Testis (tissue), 3 donors: ENCODE data around the gene NAP1L4. TPM values are rescaled to one million over a fixed set of nuclear protein-coding genes. Genes with fewer than 3 reads are reported as not detected.
"Not testable (repeated sequence)": the region's sequence is repeated elsewhere in the genome, so short reads cannot be mapped to it uniquely, and the experiment has no call there.

Experiments used
- DNase-seq: peaks from one replicate; pipeline ENCODE4 v3.0.0-alpha.2; 2019
- H3K27ac ChIP-seq, 2 donors: fragments of 200-600 bp; sonication (generic); one replicate each; pipeline ENCODE4 v1.5.1; 2019
- H3K27me3 ChIP-seq: fragments of 200-600 bp; sonication (generic); one replicate; pipeline ENCODE4 v1.5.1; 2019
- H3K36me3 ChIP-seq: fragments of 200-600 bp; sonication (generic); one replicate; pipeline ENCODE4 v1.5.1; 2017; ENCODE audit warnings: low read depth; ENCODE audit errors: missing control alignments
- H3K4me1 ChIP-seq: fragments of 200-600 bp; sonication (generic); one replicate; pipeline ENCODE4 v1.5.1; 2019
- H3K4me3 ChIP-seq, 2 donors: fragments of 200-600 bp; sonication (generic); one replicate each; pipeline ENCODE4 v1.5.1; 2017 to 2019
- H3K9me3 ChIP-seq: fragments of 200-600 bp; sonication (generic); one replicate; pipeline ENCODE4 v1.5.1; 2017
- POLR2A ChIP-seq: fragments of 450-650 bp; IDR thresholded peaks from one replicate; pipeline ENCODE4 v1.6.1; 2017; ENCODE audit warnings: antibody characterized with exemption, mild to moderate bottlenecking, moderate library complexity
- WGBS, 2 donors: methylation state at CpG; one replicate each; pipeline ENCODE4 v1.1.5; 2018; 5-methylcytosine and 5-hydroxymethylcytosine counted together
- intact Hi-C: fragments of 100-400 bp; cut with DNase I; formaldehyde crosslinking; loops from one replicate; pipeline ENCODE4 v1.15.1; 2023; ENCODE audit warnings: low total_unique reads
- polyA plus RNA-seq: library from polyadenylated mRNA; stranded (reverse); fragments of 350-450 nt; fragmentation: Illumina TruSeq; extraction: RNeasy Lipid Tissue Mini Kit (QIAGEN cat#74804); gene quantifications from one replicate; pipeline ENCODE4 v1.2.3, GENCODE V29; 2014; ENCODE audit warnings: low read depth, low replicate concordance; ENCODE audit not compliant: insufficient read depth
- total RNA-seq, 2 donors: library from RNA; depleted of rRNA; stranded (reverse); fragments of >200 nt; gene quantifications; one replicate each; pipeline ENCODE4 v1.2.3, GENCODE V29; 2016
- TF ChIP-seq, protein P1 (sequence below), 3 experiments: fragments of 450-650 bp in 2 of 3; fragments of 200-600 bp in 1 of 3; sonication (generic) in 1 of 3; IDR thresholded peaks; one replicate each; pipeline ENCODE4 v1.5.1; 2016 to 2019; ENCODE audit warnings: antibody characterized with exemption in 3 of 3, mild to moderate bottlenecking in 2 of 3, moderate library complexity in 1 of 3

Gene NAP1L4
- total and polyA plus RNA-seq, 3 donors from 2014 or later, result 165 to 208 (median 206) TPM

DNA sequence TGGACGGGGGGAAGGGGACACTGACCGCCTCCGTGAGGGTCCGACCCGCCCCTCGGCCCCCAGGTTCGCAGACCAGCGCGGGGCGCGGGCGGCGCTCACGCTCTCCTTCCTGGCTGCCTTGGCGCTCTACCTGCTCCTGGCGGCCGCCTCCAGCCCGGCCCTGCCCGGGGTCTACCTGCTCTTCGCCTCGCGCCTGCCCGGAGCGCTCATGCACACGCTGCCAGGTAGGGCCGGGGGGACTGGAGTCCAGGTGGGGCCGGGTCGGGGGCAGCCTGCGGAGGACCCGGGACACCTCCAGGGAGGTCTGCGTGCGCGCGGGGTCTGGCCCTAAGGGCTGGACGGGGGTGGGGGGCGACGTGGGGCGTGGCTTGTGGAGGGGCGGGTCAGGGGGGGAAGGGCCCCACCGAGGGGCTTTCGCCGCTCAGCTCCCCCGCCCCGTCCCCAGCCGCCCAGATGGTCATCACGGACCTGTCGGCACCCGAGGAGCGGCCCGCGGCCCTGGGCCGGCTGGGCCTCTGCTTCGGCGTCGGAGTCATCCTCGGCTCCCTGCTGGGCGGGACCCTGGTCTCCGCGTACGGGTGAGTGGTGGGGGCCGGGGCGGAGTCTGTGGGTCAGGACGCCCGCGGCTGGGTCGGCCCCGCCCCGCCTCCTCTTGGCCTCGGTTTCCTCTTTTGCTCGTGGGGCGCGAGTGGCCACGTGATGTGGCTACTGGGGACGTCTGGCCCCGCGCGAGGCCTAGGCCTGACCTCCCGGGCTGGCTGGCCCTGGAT lies 82.8 kb downstream of the NAP1L4 start:
- Histone ChIP-seq H3K36me3 (no peaks in the 10 kb centered on the region), H3K4me1 (no peaks in the 10 kb centered on the region), H3K27me3 (no peaks in the 10 kb centered on the region), H3K27ac (no peak overlapping the region), H3K9me3 (no peaks in the 10 kb centered on the region), H3K4me3 (peak overlapping the region; percentile 31 to 34)
- intact Hi-C loops, result no loop called here
- 23% methylated on average over 67 of the region's 78 CpGs; no CpG with 5 or more reads in 1 of the 2 donors for whole genome bisulfite sequencing, 2 donors
- TF ChIP-seq, protein P1, sequence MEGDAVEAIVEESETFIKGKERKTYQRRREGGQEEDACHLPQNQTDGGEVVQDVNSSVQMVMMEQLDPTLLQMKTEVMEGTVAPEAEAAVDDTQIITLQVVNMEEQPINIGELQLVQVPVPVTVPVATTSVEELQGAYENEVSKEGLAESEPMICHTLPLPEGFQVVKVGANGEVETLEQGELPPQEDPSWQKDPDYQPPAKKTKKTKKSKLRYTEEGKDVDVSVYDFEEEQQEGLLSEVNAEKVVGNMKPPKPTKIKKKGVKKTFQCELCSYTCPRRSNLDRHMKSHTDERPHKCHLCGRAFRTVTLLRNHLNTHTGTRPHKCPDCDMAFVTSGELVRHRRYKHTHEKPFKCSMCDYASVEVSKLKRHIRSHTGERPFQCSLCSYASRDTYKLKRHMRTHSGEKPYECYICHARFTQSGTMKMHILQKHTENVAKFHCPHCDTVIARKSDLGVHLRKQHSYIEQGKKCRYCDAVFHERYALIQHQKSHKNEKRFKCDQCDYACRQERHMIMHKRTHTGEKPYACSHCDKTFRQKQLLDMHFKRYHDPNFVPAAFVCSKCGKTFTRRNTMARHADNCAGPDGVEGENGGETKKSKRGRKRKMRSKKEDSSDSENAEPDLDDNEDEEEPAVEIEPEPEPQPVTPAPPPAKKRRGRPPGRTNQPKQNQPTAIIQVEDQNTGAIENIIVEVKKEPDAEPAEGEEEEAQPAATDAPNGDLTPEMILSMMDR (IDR thresholded peaks at IDR 0.05), result no peak
- TF ChIP-seq POLR2A, result no peak
- DNase-seq, result no peak

DNA sequence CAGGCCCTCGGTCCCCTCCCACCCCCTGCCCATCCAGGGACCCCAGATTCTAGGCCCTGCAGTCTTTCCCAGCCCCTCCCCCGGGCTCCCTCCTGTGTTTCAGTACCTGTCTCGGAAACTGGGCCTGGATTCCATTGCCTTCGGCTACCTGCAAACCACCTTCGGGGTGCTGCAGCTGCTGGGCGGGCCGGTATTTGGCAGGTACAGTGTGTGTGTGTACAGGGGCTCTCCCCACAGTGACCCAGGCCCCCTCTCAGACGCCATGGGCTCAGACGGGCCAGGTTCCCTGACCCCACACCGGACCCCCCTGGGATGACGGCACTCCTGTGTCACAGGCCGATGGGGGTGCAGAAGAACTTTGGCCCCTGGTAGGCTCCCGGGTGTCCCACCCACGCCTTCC lies 84.0 kb downstream of the NAP1L4 start:
- Histone ChIP-seq H3K4me1 (no peaks in the 10 kb centered on the region), H3K4me3 (no peak overlapping the region), H3K36me3 (no peaks in the 10 kb centered on the region), H3K27me3 (no peaks in the 10 kb centered on the region), H3K27ac (no peak overlapping the region), H3K9me3 (no peaks in the 10 kb centered on the region)
- DNase-seq, result no peak
- intact Hi-C loops, result no loop called here
- no peak for TF ChIP-seq POLR2A
- TF ChIP-seq, protein P1 (IDR thresholded peaks at IDR 0.05), result no peak
- 91 to 96% methylated on average over 10 to 14 of the region's 14 CpGs for WGBS, 2 donors

- H3K36me3 ChIP-seq, H3K9me3 ChIP-seq, H3K27me3 ChIP-seq, H3K4me3 ChIP-seq, H3K27ac ChIP-seq, DNase-seq, intact Hi-C loops: not testable (repeated sequence)
- peaks cover 16% of the 10 kb centered on the region for H3K4me1 ChIP-seq
- WGBS, 2 donors, result 89 to 91% methylated on average over 7 of the region's 7 CpGs
Observed at GRCh38 chr11:2905299-2905698, 86.8 kb downstream of the NAP1L4 start.

- H3K9me3 ChIP-seq, result no peaks in the 10 kb centered on the region
- WGBS, 2 donors, result 86 to 90% methylated on average over 9 to 21 of the region's 21 CpGs
- no peaks in the 10 kb centered on the region for H3K36me3 ChIP-seq
- H3K27ac ChIP-seq, result no peak overlapping the region
- H3K27me3 ChIP-seq, result no peaks in the 10 kb centered on the region
- DNase-seq, result no peak
- TF ChIP-seq POLR2A, result no peak
- TF ChIP-seq, protein P1 (IDR thresholded peaks at IDR 0.05), result no peak
- peaks cover 16% of the 10 kb centered on the region for H3K4me1 ChIP-seq
- intact Hi-C loops, result no loop called here
- no peak overlapping the region for H3K4me3 ChIP-seq
Observed at GRCh38 chr11:2904153-2905052, 87.7 kb downstream of the NAP1L4 start.

DNA sequence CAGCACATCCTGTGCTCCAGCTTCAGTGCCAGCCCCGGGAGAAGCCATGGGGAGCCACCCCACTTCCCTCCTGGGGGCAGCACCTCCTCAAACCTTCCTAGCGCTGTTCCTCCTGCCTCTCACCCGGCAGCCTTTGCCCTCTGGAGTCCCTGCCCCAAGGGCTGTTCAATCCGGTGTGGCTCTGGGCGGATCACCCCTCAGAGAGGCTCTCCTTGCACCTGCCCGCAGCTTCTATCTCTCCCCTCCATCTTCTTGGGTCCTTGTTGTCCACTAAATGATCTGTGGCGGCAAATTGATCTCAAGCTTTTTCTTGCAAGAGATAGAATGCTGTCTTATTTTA lies 88.5 kb downstream of the NAP1L4 start:
- intact Hi-C loops, result no loop called here
- peaks cover 16% of the 10 kb centered on the region for H3K4me1 ChIP-seq
- H3K4me3 ChIP-seq, result no peak overlapping the region
- 79 to 92% methylated on average over 5 to 7 of the region's 7 CpGs for WGBS, 2 donors
- DNase-seq, result no peak
- no peaks in the 10 kb centered on the region for H3K9me3 ChIP-seq
- no peak overlapping the region for H3K27ac ChIP-seq
- TF ChIP-seq, protein P1 (IDR thresholded peaks at IDR 0.05), result no peak
- TF ChIP-seq POLR2A, result no peak
- H3K36me3 ChIP-seq, result no peaks in the 10 kb centered on the region
- no peaks in the 10 kb centered on the region for H3K27me3 ChIP-seq
